Adrenal gland (tissue), 5 donors: ENCODE results near the gene NF1.

Experiments
- CTCF ChIP-seq, 6 experiments: fragments of 450-650 bp in 4 of 6; fragments of 200-600 bp in 2 of 6; sonication (generic) in 1 of 6; IDR thresholded peaks; 1 replicate in 5 of 6; 2 replicates in 1 of 6; pipeline versions ENCODE4 v1.5.1 to v1.8.0; 2016 to 2021; ENCODE audit warnings: antibody characterized with exemption in 6 of 6, mild to moderate bottlenecking in 2 of 6, moderate library complexity in 1 of 6
- POLR2A ChIP-seq, 2 donors: fragments of 450-650 bp; IDR thresholded peaks; one replicate each; pipeline ENCODE4 v1.6.1; 2017; ENCODE audit warnings: antibody characterized with exemption in 2 of 2, mild to moderate bottlenecking in 2 of 2, moderate library complexity in 1 of 2
- donor health status: DM: no; HTN: no; CAD: no.

GRCh38 chr17:31064707-31065106, 30.1 kb upstream of the NF1 start:
- TF ChIP-seq CTCF (IDR thresholded peaks at IDR 0.05) (no peak), POLR2A (IDR thresholded peaks at IDR 0.05) (no peak)
